GM23248 (cell line): ENCODE data around the gene ZNF254.

Experiments
- EZH2 ChIP-seq: fragments of 200-600 bp; sonication (generic); IDR thresholded peaks from 2 replicates; pipeline ENCODE4 v1.6.1; 2018; ENCODE audit warnings: antibody characterized with exemption, mild to moderate bottlenecking; ENCODE audit not compliant: insufficient read depth, poor library complexity, severe bottlenecking
- EZH2phosphoT487 ChIP-seq: fragments of 200-600 bp; sonication (generic); IDR thresholded peaks from 2 replicates; pipeline ENCODE4 v1.6.1; 2018; ENCODE audit warnings: antibody characterized with exemption, moderate library complexity, mild to moderate bottlenecking, low read depth; ENCODE audit not compliant: insufficient read depth

DNA sequence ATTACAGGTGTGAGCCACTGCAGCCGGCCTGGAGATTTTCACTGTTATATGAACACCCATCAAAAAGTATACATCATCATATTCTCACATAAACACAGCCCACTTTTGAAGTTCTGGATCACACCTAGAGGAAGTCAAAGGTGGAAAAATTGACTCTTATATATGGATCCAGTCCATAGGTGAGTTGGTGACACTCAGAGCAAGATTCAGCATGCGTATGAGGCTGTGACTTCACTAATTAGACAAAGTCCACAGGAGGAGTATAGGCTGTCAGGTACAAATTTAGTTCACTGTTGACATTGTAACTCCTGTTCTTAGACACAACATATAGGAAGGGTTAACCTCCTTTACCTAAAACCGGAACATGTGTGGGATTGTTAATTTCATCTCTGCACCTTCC, 31.4 kb upstream of the ZNF254 start:
- no peak for TF ChIP-seq EZH2
- TF ChIP-seq EZH2phosphoT487 = no peak
